GM11168 (cell line): ENCODE data around the gene FNDC8.

ENCODE experiments used
- in situ Hi-C: fragments of 300-500 bp; cut with MboI; formaldehyde crosslinking; loops from one replicate; pipeline ENCODE4 v1.12.0; 2022; ENCODE audit warnings: low sequenced_read_pairs; ENCODE audit not compliant: unreplicated experiment

FNDC8 gene

GRCh38 chr17:35121315-35121714 is at the start of gene FNDC8:
TSS of gene FNDC8 (plus strand) at chr17:35121615. CDS start at chr17:35121694, 79 bp downstream.
- in situ Hi-C loops: loop anchor here (25.0 kb wide), 2 partner anchors 584 to 684 kb away; no protein-coding TSS in a partner anchor

GRCh38 chr17:35073183-35073790 is 48.1 kb upstream of the FNDC8 start:
- in situ Hi-C loops: no loop called here

GRCh38 chr17:35073991-35074627 is 47.3 kb upstream of the FNDC8 start:
- in situ Hi-C loops: no loop called here

- in situ Hi-C loops: no loop called here
Measured at GRCh38 chr17:35074711-35075707, 46.4 kb upstream of the FNDC8 start.

- in situ Hi-C loops: no loop called here
Measured at GRCh38 chr17:35076874-35077273, 44.5 kb upstream of the FNDC8 start.

GRCh38 chr17:35079547-35080423 is 41.6 kb upstream of the FNDC8 start:
- in situ Hi-C loops: no loop called here

- in situ Hi-C loops: no loop called here
Measured at GRCh38 chr17:35080536-35080935, 40.9 kb upstream of the FNDC8 start.

GRCh38 chr17:35081638-35082037 is 39.8 kb upstream of the FNDC8 start:
- in situ Hi-C loops: no loop called here

GRCh38 chr17:35082073-35082657 is 39.2 kb upstream of the FNDC8 start:
- in situ Hi-C loops: no loop called here

- in situ Hi-C loops: no loop called here
Measured at GRCh38 chr17:35083071-35083470, 38.3 kb upstream of the FNDC8 start.

GRCh38 chr17:35084987-35085386 is 36.4 kb upstream of the FNDC8 start:
- in situ Hi-C loops: no loop called here

- in situ Hi-C loops: no loop called here
Measured at GRCh38 chr17:35086164-35086563, 35.3 kb upstream of the FNDC8 start.

- in situ Hi-C loops: no loop called here
Measured at GRCh38 chr17:35086931-35087573, 34.4 kb upstream of the FNDC8 start.

- in situ Hi-C loops: no loop called here
Measured at GRCh38 chr17:35087731-35088355, 33.6 kb upstream of the FNDC8 start.

GRCh38 chr17:35088356-35088880 is 33.0 kb upstream of the FNDC8 start:
- in situ Hi-C loops: no loop called here

- in situ Hi-C loops: no loop called here
Measured at GRCh38 chr17:35088881-35089585, 32.4 kb upstream of the FNDC8 start.

GRCh38 chr17:35089586-35090296 is 31.7 kb upstream of the FNDC8 start:
- in situ Hi-C loops: loop anchor here (10.0 kb wide), 1 partner anchor 105 kb away; the partner anchor contains the start of gene LIG3
